Lower leg skin (tissue), 3 donors: ENCODE results near the gene IBA57.

Experiments used
- POLR2A ChIP-seq, 2 donors: fragments of 450-650 bp; IDR thresholded peaks; one replicate each; pipeline ENCODE4 v1.6.1; 2016 to 2017; ENCODE audit warnings: antibody characterized with exemption in 2 of 2, mild to moderate bottlenecking in 1 of 2, moderate library complexity in 1 of 2
- TF ChIP-seq, protein P1 (sequence below), 3 donors: fragments of 450-650 bp; IDR thresholded peaks; one replicate each; pipeline ENCODE4 v1.5.1; 2016; ENCODE audit warnings: antibody characterized with exemption in 3 of 3, mild to moderate bottlenecking in 3 of 3, moderate library complexity in 2 of 3

DNA sequence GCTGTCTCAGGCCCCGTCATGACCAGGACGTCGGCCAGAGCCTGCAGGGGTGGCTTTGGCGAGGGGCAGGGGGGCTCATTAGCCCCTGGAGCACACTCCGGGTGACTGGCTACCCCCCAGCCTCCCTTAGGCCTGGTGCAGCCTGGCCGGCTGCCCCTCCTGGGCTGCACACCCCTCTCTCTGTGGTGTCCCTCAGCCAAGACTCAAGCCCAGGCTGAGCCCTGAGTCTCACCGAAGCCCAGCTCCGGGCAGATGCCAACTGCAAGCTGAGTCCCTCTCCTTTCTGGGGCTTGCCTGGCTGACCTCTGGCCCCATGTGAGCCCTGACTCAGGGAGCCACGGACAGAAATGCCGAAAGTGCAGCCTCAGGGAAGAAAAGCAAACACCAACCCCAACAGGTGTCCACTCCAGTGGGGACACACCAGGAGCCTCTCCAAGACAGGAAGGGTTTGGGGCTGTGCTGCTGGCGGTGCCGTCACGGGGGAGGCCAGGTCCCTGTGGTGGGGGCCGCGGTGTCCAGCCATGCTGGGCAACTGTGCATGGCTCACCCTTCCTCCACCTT is 5.3 kb upstream of the IBA57 start:
- TF ChIP-seq, protein P1, sequence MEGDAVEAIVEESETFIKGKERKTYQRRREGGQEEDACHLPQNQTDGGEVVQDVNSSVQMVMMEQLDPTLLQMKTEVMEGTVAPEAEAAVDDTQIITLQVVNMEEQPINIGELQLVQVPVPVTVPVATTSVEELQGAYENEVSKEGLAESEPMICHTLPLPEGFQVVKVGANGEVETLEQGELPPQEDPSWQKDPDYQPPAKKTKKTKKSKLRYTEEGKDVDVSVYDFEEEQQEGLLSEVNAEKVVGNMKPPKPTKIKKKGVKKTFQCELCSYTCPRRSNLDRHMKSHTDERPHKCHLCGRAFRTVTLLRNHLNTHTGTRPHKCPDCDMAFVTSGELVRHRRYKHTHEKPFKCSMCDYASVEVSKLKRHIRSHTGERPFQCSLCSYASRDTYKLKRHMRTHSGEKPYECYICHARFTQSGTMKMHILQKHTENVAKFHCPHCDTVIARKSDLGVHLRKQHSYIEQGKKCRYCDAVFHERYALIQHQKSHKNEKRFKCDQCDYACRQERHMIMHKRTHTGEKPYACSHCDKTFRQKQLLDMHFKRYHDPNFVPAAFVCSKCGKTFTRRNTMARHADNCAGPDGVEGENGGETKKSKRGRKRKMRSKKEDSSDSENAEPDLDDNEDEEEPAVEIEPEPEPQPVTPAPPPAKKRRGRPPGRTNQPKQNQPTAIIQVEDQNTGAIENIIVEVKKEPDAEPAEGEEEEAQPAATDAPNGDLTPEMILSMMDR (IDR thresholded peaks at IDR 0.05) = no peak
- TF ChIP-seq POLR2A (IDR thresholded peaks at IDR 0.05) = no peak
